Activated CD8-positive, alpha-beta memory T cell treated with anti-CD3 and anti-CD28 coated beads for 48 hours (primary cell): Measurements from ENCODE around the gene CASTOR2.
"Not testable (repeated sequence)": the region's sequence is repeated elsewhere in the genome, so short reads cannot be mapped to it uniquely, and the experiment has no call there.

ENCODE experiments used
- DNase-seq, 3 experiments: peaks; one replicate each; pipeline ENCODE4 v3.0.0-alpha.2; 2020; ENCODE audit warnings: low read depth in 2 of 3, low spot score in 2 of 3

Gene CASTOR2

GRCh38 chr7:74964511-74965119 lies at the start of gene CASTOR2:
CASTOR2 (plus strand) TSS chr7:74964705; CDS start chr7:74964986, 281 bp downstream.
- DNase-seq, result peak in 2 of 3 experiments; percentile 11 to 51

- not testable (repeated sequence) for DNase-seq
Measured at GRCh38 chr7:74922321-74922890, 42.1 kb upstream of the CASTOR2 start.

- DNase-seq, result not testable (repeated sequence)
Measured at GRCh38 chr7:74923644-74924043, 40.9 kb upstream of the CASTOR2 start.

GRCh38 chr7:74926968-74927367 lies 37.5 kb upstream of the CASTOR2 start:
- DNase-seq, result not testable (repeated sequence)

GRCh38 chr7:74931563-74932328 lies 32.8 kb upstream of the CASTOR2 start:
- not testable (repeated sequence) for DNase-seq

- not testable (repeated sequence) for DNase-seq
Measured at GRCh38 chr7:74939429-74939828, 25.1 kb upstream of the CASTOR2 start.

GRCh38 chr7:74941302-74942069 lies 23.0 kb upstream of the CASTOR2 start:
- not testable (repeated sequence) for DNase-seq

GRCh38 chr7:74943923-74944322 lies 20.6 kb upstream of the CASTOR2 start:
- not testable (repeated sequence) for DNase-seq

- not testable (repeated sequence) for DNase-seq
Measured at GRCh38 chr7:74947741-74948140, 16.8 kb upstream of the CASTOR2 start.

- DNase-seq, result not testable (repeated sequence)
Measured at GRCh38 chr7:74953774-74954173, 10.7 kb upstream of the CASTOR2 start.

- DNase-seq, result not testable (repeated sequence)
Measured at GRCh38 chr7:74958328-74958727, 6.2 kb upstream of the CASTOR2 start.

- not testable (repeated sequence) for DNase-seq
Measured at GRCh38 chr7:74963704-74964510, 598 bp upstream of the CASTOR2 start.

- not testable (repeated sequence) for DNase-seq
Measured at GRCh38 chr7:74966208-74966854, 1.8 kb downstream of the CASTOR2 start.

GRCh38 chr7:74966909-74967308 lies 2.4 kb downstream of the CASTOR2 start:
- DNase-seq, result not testable (repeated sequence)

- not testable (repeated sequence) for DNase-seq
Measured at GRCh38 chr7:74971431-74971830, 6.9 kb downstream of the CASTOR2 start.

- not testable (repeated sequence) for DNase-seq
Measured at GRCh38 chr7:74972377-74972776, 7.9 kb downstream of the CASTOR2 start.

- not testable (repeated sequence) for DNase-seq
Measured at GRCh38 chr7:74975959-74976358, 11.5 kb downstream of the CASTOR2 start.

GRCh38 chr7:74977523-74977922 lies 13.0 kb downstream of the CASTOR2 start:
- not testable (repeated sequence) for DNase-seq

- DNase-seq, result not testable (repeated sequence)
Measured at GRCh38 chr7:74988436-74988835, 23.9 kb downstream of the CASTOR2 start.

- no peak for DNase-seq
Measured at GRCh38 chr7:74993121-74993520, 28.6 kb downstream of the CASTOR2 start.
